ENCODE results near the gene ANXA7. TPM values are rescaled to one million over a fixed set of nuclear protein-coding genes. Genes with fewer than 3 reads are reported as not detected.

ANXA7 gene
- total RNA-seq, 3 donors from 2014 or later: 93.7 to 106 (median 99.9) TPM

DNA sequence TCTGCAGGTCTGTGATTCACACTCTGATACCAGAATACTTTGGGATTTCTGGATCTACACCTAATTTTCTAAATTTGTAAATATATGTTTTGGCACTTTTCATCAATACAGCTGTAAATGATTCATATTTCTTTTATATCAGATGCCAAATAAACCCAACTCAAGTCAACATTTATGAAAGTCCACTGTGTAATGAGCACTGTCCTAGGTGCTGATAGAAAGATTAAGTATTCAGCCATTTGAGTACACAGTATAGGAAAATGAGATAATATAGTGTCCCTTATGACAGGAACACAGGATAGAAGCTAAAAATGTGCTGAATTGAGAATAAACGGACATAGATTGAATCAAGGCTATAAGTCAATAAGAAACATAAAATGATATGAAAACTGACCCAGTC is 6.4 kb downstream of the ANXA7 start:
- peaks cover 8% of the 10 kb centered on the region for H3K4me1 ChIP-seq (ENCODE audit: low read depth)
- no peaks in the 10 kb centered on the region for H3K9me3 ChIP-seq
- no peak for ATAC-seq
- DNase-seq: no peak
- no peak overlapping the region for H3K4me3 ChIP-seq
- TF ChIP-seq, protein P1, sequence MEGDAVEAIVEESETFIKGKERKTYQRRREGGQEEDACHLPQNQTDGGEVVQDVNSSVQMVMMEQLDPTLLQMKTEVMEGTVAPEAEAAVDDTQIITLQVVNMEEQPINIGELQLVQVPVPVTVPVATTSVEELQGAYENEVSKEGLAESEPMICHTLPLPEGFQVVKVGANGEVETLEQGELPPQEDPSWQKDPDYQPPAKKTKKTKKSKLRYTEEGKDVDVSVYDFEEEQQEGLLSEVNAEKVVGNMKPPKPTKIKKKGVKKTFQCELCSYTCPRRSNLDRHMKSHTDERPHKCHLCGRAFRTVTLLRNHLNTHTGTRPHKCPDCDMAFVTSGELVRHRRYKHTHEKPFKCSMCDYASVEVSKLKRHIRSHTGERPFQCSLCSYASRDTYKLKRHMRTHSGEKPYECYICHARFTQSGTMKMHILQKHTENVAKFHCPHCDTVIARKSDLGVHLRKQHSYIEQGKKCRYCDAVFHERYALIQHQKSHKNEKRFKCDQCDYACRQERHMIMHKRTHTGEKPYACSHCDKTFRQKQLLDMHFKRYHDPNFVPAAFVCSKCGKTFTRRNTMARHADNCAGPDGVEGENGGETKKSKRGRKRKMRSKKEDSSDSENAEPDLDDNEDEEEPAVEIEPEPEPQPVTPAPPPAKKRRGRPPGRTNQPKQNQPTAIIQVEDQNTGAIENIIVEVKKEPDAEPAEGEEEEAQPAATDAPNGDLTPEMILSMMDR (IDR thresholded peaks at IDR 0.05): no peak
- intact Hi-C loops (cut with DNase I, micrococcal nuclease): no loop called here
- H3K36me3 ChIP-seq (ENCODE audit: low read depth): no peaks in the 10 kb centered on the region

DNA sequence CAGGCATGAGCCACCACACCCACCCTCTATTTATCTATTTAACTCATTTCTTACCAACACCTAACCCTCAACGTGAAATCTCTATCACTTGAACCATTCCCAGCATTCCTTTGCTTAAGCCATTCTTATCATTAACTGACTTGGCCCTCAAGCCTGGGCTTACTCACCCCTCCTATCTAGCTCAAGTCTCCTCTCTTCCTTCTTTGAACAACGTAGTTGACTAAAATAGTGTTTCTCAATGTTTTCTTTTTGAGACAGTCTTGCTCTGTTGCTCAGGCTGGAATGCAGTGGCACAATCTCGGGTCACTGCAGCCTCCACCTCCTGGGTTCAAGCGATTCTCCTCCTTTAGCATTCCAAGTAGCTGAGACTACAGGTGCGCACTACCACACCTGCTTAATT is 7.0 kb downstream of the ANXA7 start:
- intact Hi-C loops (cut with DNase I, micrococcal nuclease): no loop called here
- DNase-seq (no peak), ATAC-seq (no peak)
- Histone ChIP-seq H3K4me3 (no peak overlapping the region), H3K36me3 (ENCODE audit: low read depth) (no peaks in the 10 kb centered on the region), H3K4me1 (ENCODE audit: low read depth) (peaks cover 2% of the 10 kb centered on the region), H3K9me3 (no peaks in the 10 kb centered on the region)
- TF ChIP-seq, protein P1 (IDR thresholded peaks at IDR 0.05): no peak

DNA sequence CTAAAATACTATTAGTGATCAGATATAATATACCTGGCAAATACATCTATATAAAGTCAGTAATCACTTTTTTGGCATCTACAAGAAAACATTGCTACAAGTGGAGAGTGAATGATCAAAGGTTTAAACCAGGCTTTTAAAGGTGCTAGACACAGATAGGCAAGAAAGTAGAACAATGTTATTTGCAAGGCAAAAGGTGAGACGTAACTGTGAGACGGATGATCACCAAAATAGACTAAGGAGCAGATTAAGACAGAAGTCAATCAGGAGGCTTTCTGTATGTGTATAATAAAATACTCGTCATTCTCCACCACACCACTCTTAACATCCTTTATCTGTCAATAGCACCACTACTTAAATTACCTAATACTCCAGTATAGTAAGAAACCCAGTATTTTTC is 8.3 kb downstream of the ANXA7 start:
- no peak for DNase-seq
- no peaks in the 10 kb centered on the region for H3K9me3 ChIP-seq
- no peak for ATAC-seq
- H3K36me3 ChIP-seq (ENCODE audit: low read depth): no peaks in the 10 kb centered on the region
- intact Hi-C loops (cut with DNase I, micrococcal nuclease): no loop called here
- TF ChIP-seq, protein P1 (IDR thresholded peaks at IDR 0.05): no peak
- H3K4me1 ChIP-seq (ENCODE audit: low read depth): no peaks in the 10 kb centered on the region
- no peak overlapping the region for H3K4me3 ChIP-seq

DNA sequence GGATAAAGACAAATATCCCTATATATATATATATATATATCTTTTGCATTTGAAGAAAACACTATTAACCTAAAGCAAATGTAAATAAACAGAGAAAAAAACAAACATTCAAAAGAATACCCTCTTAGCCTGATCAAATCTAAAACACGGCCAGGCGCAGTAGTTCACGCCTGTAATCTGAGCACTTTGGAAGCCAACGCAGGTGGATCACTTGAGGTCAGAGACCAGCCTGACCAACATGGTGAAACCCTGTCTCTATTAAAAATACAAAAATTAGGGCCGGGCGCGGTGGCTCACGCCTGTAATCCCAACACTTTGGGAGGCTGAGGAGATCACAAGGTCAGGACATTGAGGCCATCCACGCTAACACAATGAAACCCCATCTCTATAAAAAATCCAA is 9.2 kb downstream of the ANXA7 start:
- ATAC-seq: no peak
- Histone ChIP-seq H3K36me3 (ENCODE audit: low read depth) (no peaks in the 10 kb centered on the region), H3K4me3 (no peak overlapping the region), H3K9me3 (no peaks in the 10 kb centered on the region), H3K4me1 (ENCODE audit: low read depth) (no peaks in the 10 kb centered on the region)
- TF ChIP-seq, protein P1 (IDR thresholded peaks at IDR 0.05): no peak
- intact Hi-C loops (cut with DNase I, micrococcal nuclease): no loop called here
- DNase-seq: no peak

DNA sequence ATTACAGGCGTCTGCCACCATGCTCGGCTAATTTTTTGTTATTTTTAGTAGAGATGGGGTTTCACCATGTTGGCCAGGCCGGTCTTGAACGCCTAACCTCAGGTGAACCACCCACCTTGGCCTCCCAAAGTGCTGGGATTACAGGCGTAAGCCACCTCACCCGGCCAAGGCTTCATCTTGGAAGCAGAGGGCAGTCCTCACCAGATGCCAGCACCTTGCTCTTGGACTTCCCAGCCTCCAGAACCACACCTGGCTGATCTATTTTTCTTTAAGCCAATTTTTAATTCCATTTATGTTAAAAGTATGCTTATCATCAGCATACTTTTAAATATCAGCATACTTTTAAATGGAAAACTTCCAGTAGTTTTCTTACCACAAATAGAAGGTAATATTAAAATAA is 12.2 kb downstream of the ANXA7 start:
- intact Hi-C loops (cut with DNase I, micrococcal nuclease): no loop called here
- Histone ChIP-seq H3K36me3 (ENCODE audit: low read depth) (peaks cover 4% of the 10 kb centered on the region), H3K9me3 (no peaks in the 10 kb centered on the region), H3K4me1 (ENCODE audit: low read depth) (no peaks in the 10 kb centered on the region), H3K4me3 (no peak overlapping the region)
- ATAC-seq (no peak), DNase-seq (no peak)
- TF ChIP-seq, protein P1 (IDR thresholded peaks at IDR 0.05): no peak

DNA sequence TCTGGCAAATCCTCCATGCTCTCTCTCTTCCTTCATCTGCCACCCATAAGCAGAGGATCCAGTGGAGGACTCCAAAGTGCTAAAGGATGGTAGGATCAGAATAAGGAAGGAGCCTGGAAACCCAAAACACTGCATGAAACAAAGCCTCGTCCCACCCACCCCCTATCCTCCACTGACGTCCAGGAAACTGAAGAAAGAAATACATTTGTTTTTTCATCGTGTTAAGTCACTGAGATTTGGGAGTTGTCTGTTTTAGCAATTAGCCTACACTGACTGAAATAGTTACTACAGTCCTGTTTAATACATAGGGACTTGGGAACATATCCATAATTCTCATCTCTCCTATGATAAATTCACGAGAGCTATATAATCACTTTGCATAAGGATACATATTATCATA is 14.8 kb downstream of the ANXA7 start:
- ATAC-seq: no peak
- Histone ChIP-seq H3K4me3 (no peak overlapping the region), H3K4me1 (ENCODE audit: low read depth) (no peaks in the 10 kb centered on the region), H3K9me3 (no peaks in the 10 kb centered on the region), H3K36me3 (ENCODE audit: low read depth) (peaks cover 9% of the 10 kb centered on the region)
- intact Hi-C loops (cut with DNase I, micrococcal nuclease): no loop called here
- DNase-seq: no peak
- TF ChIP-seq, protein P1 (IDR thresholded peaks at IDR 0.05): no peak
